ENCODE data around the gene SKP1.

SKP1 gene

GRCh38 chr5:134146651-134147518, 29.9 kb downstream of the SKP1 start:
- H3K4me2 ChIP-seq (ENCODE audit: low read depth, low read length): no peak overlapping the region
- H3F3A ChIP-seq (ENCODE audit: insufficient read depth, low read length): peaks cover 7% of the 10 kb centered on the region; the same call in 1 of the 2 replicates
- DNase-seq: no peak
- H3K27me3 ChIP-seq (replicated peaks; ENCODE audit: insufficient read depth, low read length): no peaks in the 10 kb centered on the region
- TF ChIP-seq, protein P1, sequence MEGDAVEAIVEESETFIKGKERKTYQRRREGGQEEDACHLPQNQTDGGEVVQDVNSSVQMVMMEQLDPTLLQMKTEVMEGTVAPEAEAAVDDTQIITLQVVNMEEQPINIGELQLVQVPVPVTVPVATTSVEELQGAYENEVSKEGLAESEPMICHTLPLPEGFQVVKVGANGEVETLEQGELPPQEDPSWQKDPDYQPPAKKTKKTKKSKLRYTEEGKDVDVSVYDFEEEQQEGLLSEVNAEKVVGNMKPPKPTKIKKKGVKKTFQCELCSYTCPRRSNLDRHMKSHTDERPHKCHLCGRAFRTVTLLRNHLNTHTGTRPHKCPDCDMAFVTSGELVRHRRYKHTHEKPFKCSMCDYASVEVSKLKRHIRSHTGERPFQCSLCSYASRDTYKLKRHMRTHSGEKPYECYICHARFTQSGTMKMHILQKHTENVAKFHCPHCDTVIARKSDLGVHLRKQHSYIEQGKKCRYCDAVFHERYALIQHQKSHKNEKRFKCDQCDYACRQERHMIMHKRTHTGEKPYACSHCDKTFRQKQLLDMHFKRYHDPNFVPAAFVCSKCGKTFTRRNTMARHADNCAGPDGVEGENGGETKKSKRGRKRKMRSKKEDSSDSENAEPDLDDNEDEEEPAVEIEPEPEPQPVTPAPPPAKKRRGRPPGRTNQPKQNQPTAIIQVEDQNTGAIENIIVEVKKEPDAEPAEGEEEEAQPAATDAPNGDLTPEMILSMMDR (IDR thresholded peaks at IDR 0.05; ENCODE audit: low read length): no peak
- TF ChIP-seq EZH2 (optimal IDR thresholded peaks at IDR 0.05; ENCODE audit: low read depth, low read length): no peak
- TF ChIP-seq EZH2phosphoT487 (IDR thresholded peaks at IDR 0.05; ENCODE audit: low read length): no peak
- 0 out of 2 replicates have a peak, but pooled peaks cover 13% of the 10 kb centered on the region for H3K36me3 ChIP-seq (replicated peaks; ENCODE audit: insufficient read depth, low read length)
- H3K4me1 ChIP-seq (ENCODE audit: low read length): no peaks in the 10 kb centered on the region
- H3K4me3 ChIP-seq (ENCODE audit: low read length): no peak overlapping the region
- H3K9me2 ChIP-seq (replicated peaks; ENCODE audit: insufficient read depth, low read length): no peaks in the 10 kb centered on the region
- no peaks in the 10 kb centered on the region; the same call in 1 of the 2 replicates for H4K20me1 ChIP-seq (ENCODE audit: insufficient read depth, low read length)
- H3K27ac ChIP-seq (ENCODE audit: low read length): no peak overlapping the region
- H3K9me3 ChIP-seq (replicated peaks; ENCODE audit: insufficient read depth, low read length): no peaks in the 10 kb centered on the region
- no peak overlapping the region for H2AFZ ChIP-seq (ENCODE audit: low read length)
- peaks cover 15% of the 10 kb centered on the region; the same call in 1 of the 2 replicates for H3K79me2 ChIP-seq (ENCODE audit: low read length)
- H3K9ac ChIP-seq (ENCODE audit: low read length): no peak overlapping the region

- peaks cover 2% of the 10 kb centered on the region for H4K20me1 ChIP-seq (ENCODE audit: insufficient read depth, low read length)
- H2AFZ ChIP-seq (ENCODE audit: low read length): no peak overlapping the region
- no peak overlapping the region for H3K4me2 ChIP-seq (ENCODE audit: low read depth, low read length)
- H3K79me2 ChIP-seq (ENCODE audit: low read length): peaks cover 13% of the 10 kb centered on the region; the same call in 1 of the 2 replicates
- no peaks in the 10 kb centered on the region for H3K4me1 ChIP-seq (ENCODE audit: low read length)
- peaks cover 7% of the 10 kb centered on the region; the same call in 1 of the 2 replicates for H3F3A ChIP-seq (ENCODE audit: insufficient read depth, low read length)
- no peak overlapping the region for H3K27ac ChIP-seq (ENCODE audit: low read length)
- no peak overlapping the region for H3K9ac ChIP-seq (ENCODE audit: low read length)
- H3K36me3 ChIP-seq (replicated peaks; ENCODE audit: insufficient read depth, low read length): 0 out of 2 replicates have a peak, but pooled peaks cover 13% of the 10 kb centered on the region
- no peaks in the 10 kb centered on the region for H3K9me3 ChIP-seq (replicated peaks; ENCODE audit: insufficient read depth, low read length)
- no peaks in the 10 kb centered on the region for H3K27me3 ChIP-seq (replicated peaks; ENCODE audit: insufficient read depth, low read length)
- H3K9me2 ChIP-seq (replicated peaks; ENCODE audit: insufficient read depth, low read length): no peaks in the 10 kb centered on the region
- no peak for TF ChIP-seq EZH2 (optimal IDR thresholded peaks at IDR 0.05; ENCODE audit: low read depth, low read length)
- no peak for TF ChIP-seq EZH2phosphoT487 (IDR thresholded peaks at IDR 0.05; ENCODE audit: low read length)
- TF ChIP-seq, protein P1 (IDR thresholded peaks at IDR 0.05; ENCODE audit: low read length): peak; percentile 91
- no peak overlapping the region for H3K4me3 ChIP-seq (ENCODE audit: low read length)
- peak; percentile 70 for DNase-seq
Observed at GRCh38 chr5:134145779-134146581, 30.8 kb downstream of the SKP1 start.

DNA sequence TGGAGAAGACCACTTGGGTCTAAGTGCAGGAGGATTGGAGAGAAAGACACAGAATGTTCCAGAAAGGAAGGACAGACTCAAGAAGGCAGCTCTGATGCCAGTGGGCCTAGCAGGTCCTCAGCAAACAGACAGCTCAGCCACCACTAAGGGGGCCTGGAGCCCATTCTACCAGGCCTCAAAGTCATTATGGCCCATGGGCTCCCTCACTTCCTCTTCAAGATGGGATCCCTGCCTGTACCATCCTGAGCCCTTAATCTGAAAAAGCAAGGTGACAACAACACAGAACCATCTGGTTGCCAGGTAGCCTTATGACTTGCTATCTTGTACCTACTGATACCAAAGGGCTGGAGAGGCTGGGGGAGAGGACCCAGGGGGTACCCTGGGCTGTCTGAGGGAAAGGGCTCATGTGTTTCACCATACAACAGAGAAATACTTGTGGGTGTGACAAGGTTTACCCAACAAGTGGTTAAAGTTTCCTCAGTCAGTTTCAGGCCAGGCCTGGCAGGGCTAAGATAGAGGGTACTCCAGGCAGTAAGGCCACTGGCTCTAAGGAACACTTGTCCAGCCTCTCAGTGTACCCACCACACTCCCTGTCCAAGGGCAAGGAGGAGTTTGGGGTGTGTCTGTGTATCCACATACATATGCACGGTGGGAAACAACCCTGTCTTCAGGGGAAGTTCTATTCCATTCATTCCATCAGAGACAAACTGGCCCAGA, 31.6 kb downstream of the SKP1 start:
- H3K4me2 ChIP-seq (ENCODE audit: low read depth, low read length): no peak overlapping the region
- H3K27me3 ChIP-seq (replicated peaks; ENCODE audit: insufficient read depth, low read length): no peaks in the 10 kb centered on the region
- H3K9me3 ChIP-seq (replicated peaks; ENCODE audit: insufficient read depth, low read length): no peaks in the 10 kb centered on the region
- no peaks in the 10 kb centered on the region for H3K9me2 ChIP-seq (replicated peaks; ENCODE audit: insufficient read depth, low read length)
- no peaks in the 10 kb centered on the region for H3K4me1 ChIP-seq (ENCODE audit: low read length)
- H3K4me3 ChIP-seq (ENCODE audit: low read length): no peak overlapping the region
- H4K20me1 ChIP-seq (ENCODE audit: insufficient read depth, low read length): peaks cover 5% of the 10 kb centered on the region
- no peak for DNase-seq
- TF ChIP-seq EZH2phosphoT487 (IDR thresholded peaks at IDR 0.05; ENCODE audit: low read length) (no peak), EZH2 (optimal IDR thresholded peaks at IDR 0.05; ENCODE audit: low read depth, low read length) (no peak)
- TF ChIP-seq, protein P1 (IDR thresholded peaks at IDR 0.05; ENCODE audit: low read length): no peak
- H3K27ac ChIP-seq (ENCODE audit: low read length): no peak overlapping the region
- peaks cover 7% of the 10 kb centered on the region; the same call in 1 of the 2 replicates for H3F3A ChIP-seq (ENCODE audit: insufficient read depth, low read length)
- no peak overlapping the region for H2AFZ ChIP-seq (ENCODE audit: low read length)
- H3K9ac ChIP-seq (ENCODE audit: low read length): no peak overlapping the region
- peaks cover 13% of the 10 kb centered on the region; the same call in 1 of the 2 replicates for H3K79me2 ChIP-seq (ENCODE audit: low read length)
- 0 out of 2 replicates have a peak, but pooled peaks cover 11% of the 10 kb centered on the region for H3K36me3 ChIP-seq (replicated peaks; ENCODE audit: insufficient read depth, low read length)

Data from MM.1S (cell line).